T-helper 17 cell (primary cell): ENCODE measurements around the gene SIK3. TPM values are rescaled to one million over a fixed set of nuclear protein-coding genes. Genes with fewer than 3 reads are reported as not detected.

ENCODE experiments used
- ATAC-seq: fragments of 150-1000 bp; cut with Tn5 transposase; 2 replicates; pipeline ENCODE4 v1.10.0; 2021; ENCODE audit warnings: mild to moderate bottlenecking, moderate library complexity
- DNase-seq, 3 donors: peaks; one replicate each; pipeline versions ENCODE4 v3.0.0 to v3.0.0-alpha.2; 2020 to 2021
- H3K9me3 ChIP-seq: one replicate; pipeline ENCODE4 v1.7.0; 2013; ENCODE audit warnings: low read length, mild to moderate bottlenecking; ENCODE audit not compliant: control insufficient read depth, poor library complexity, severe bottlenecking
- H3K27ac Mint-ChIP-seq: one replicate; pipeline ENCODE4 v1.8.0; 2022; ENCODE audit warnings: mild to moderate bottlenecking, moderate library complexity, mixed read lengths
- H3K27me3 Mint-ChIP-seq: one replicate; pipeline ENCODE4 v1.8.0; 2022; ENCODE audit warnings: mixed read lengths
- H3K36me3 Mint-ChIP-seq: one replicate; pipeline ENCODE4 v1.8.0; 2022; ENCODE audit warnings: low read depth, mixed read lengths
- H3K4me1 Mint-ChIP-seq: one replicate; pipeline ENCODE4 v1.8.0; 2022; ENCODE audit warnings: mild to moderate bottlenecking, mixed read lengths
- H3K4me3 Mint-ChIP-seq: one replicate; pipeline ENCODE4 v1.8.0; 2022; ENCODE audit warnings: mild to moderate bottlenecking, moderate library complexity, mixed read lengths
- total RNA-seq, 4 donors: library from RNA in 2 of 4; stranded (reverse) in 2 of 4; gene quantifications; one replicate each; pipeline ENCODE4 v1.2.3 and lab custom pipeline; 2022 to 2026

The SIK3 gene
- total RNA-seq, 2 donors from 2014 or later, result 82.7 to 87.5 TPM

DNA sequence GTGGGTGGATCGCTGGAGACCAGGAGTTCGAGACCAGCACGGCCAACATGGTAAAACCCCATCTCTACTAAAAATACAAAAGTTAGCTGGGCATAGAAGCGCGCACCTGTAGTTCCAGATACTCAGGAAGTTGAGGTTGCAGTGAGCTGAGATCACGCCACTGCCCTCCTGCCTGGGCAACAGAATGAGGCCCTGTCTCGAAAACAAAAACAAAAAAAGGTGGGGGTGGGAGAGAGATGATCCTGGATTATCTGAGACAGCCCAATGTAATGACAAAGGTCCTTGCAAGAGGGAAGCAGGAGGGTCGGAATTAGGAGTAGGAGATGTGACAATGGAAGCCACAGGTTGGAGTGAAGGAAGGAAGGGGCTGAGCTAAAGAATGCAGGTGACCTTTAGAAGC is 173.2 kb downstream of the SIK3 start:
- no peaks in the 10 kb centered on the region for H3K9me3 ChIP-seq
- DNase-seq (no peak), ATAC-seq (peak; percentile 52)
- no peaks in the 10 kb centered on the region for H3K27me3 Mint-ChIP-seq
- H3K4me3 Mint-ChIP-seq, result peak overlapping the region; percentile 74
- H3K4me1 Mint-ChIP-seq, result peaks cover 45% of the 10 kb centered on the region
- H3K36me3 Mint-ChIP-seq, result peaks cover 9% of the 10 kb centered on the region
- peak overlapping the region; percentile 97 for H3K27ac Mint-ChIP-seq

DNA sequence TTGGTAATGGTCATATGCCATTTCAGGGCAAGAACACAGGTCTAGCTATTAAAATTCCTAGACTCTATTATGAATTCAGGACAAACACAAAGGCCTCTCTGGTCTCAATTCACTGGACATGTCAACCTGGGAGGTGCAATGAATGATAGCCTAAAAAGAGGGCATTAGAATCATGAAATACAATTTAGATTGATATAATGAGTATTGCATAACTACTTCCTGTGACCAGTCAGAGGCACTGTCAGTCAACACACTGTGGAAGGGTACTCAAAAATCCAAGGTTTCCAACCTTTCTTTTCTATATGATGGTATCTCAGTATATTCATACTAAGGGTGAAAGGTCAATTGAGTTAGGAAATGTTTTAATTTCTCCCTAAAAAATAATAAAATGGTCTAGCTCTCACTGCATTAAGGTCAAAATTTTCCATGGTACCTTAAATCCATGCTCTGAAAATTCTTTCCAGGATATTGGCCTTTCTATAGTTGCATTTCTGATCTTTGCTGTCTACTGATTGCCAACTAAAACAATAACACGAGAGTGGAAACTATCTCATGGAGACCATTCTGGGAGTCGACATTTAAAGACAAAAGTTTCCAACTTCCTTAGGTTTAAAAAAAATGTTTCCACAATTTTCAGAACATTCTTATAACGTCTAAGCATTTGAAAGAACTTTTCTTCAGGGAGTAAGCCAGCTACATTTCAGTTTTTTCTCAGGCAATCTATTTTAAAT is 179.1 kb downstream of the SIK3 start:
- H3K4me1 Mint-ChIP-seq, result peaks cover 16% of the 10 kb centered on the region

DNA sequence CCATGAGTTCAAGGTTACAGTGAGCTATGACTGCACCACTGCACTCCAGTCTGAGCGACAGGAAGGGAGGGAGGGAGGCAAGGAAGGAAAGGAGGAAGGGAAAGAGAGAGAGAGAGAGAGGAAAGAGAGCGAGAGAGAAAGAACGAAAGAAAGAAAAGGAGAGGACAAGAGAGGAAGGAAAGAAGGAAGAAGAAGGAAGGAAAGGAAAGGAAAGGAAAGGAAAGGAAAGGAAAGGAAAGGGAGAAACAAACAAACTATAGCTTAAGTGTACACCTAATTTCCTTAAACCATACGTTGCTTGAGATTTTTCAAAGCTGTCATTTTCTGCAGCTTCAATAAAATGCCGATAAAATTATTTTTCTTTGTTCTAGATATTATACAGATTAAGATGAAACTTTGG is 180.6 kb downstream of the SIK3 start:
- no peak for DNase-seq
- H3K4me3 Mint-ChIP-seq, result no peak overlapping the region
- H3K27ac Mint-ChIP-seq, result no peak overlapping the region
- H3K36me3 Mint-ChIP-seq, result peaks cover 6% of the 10 kb centered on the region
- no peaks in the 10 kb centered on the region for H3K9me3 ChIP-seq
- no peak for ATAC-seq
- H3K27me3 Mint-ChIP-seq, result no peaks in the 10 kb centered on the region
- peaks cover 20% of the 10 kb centered on the region for H3K4me1 Mint-ChIP-seq

More for the DNA sequence above, 179.1 kb downstream of the SIK3 start:
- DNase-seq (no peak), ATAC-seq (no peak)
- H3K9me3 ChIP-seq, result no peaks in the 10 kb centered on the region
- Mint-ChIP-seq H3K27ac (no peak overlapping the region), H3K36me3 (peaks cover 6% of the 10 kb centered on the region), H3K27me3 (no peaks in the 10 kb centered on the region), H3K4me3 (no peak overlapping the region)

DNA sequence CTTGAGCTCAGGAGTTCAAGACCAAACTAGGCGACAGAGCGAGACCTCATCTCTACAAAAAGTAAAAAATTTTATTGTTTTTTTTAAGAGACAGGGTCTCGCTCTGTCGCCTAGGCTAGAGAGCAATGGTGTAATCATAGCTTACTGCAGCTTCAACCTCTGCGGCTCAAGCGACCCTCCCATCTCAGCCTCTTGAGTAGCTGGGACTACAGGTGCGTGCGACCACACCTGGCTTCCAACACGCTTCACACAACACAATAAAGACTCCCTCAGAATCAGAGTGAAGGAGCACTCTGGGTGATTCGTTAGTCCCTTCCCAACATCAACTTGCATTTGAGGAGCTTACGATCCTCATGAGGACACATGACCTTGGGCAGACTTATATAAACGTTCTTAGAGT is 181.3 kb downstream of the SIK3 start:
- no peak for ATAC-seq
- Mint-ChIP-seq H3K4me3 (no peak overlapping the region), H3K27me3 (no peaks in the 10 kb centered on the region), H3K4me1 (peaks cover 20% of the 10 kb centered on the region), H3K27ac (no peak overlapping the region), H3K36me3 (peaks cover 9% of the 10 kb centered on the region)
- H3K9me3 ChIP-seq, result no peaks in the 10 kb centered on the region
- DNase-seq, result no peak

DNA sequence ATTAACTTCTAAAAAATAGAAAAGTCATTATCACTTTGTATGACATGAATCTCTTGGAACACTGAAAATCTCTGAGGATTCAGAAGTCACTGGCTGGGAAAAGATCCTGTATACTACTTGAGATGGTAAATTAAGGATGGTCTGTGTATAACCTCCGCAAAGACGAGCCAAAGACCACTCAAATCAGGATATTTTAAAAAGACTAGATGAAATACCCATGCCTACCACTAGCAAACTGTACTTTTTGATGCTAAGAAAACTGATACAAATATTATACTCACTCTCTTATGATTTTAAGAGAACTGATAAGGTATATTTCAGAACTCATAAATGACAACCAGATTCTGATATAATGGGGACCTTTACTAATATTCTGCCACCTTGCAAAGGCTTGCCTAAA is 182.2 kb downstream of the SIK3 start:
- DNase-seq (no peak), ATAC-seq (no peak)
- H3K36me3 Mint-ChIP-seq, result peaks cover 9% of the 10 kb centered on the region
- no peak overlapping the region for H3K27ac Mint-ChIP-seq
- no peaks in the 10 kb centered on the region for H3K9me3 ChIP-seq
- peaks cover 22% of the 10 kb centered on the region for H3K4me1 Mint-ChIP-seq
- H3K4me3 Mint-ChIP-seq, result no peak overlapping the region
- H3K27me3 Mint-ChIP-seq, result no peaks in the 10 kb centered on the region

DNA sequence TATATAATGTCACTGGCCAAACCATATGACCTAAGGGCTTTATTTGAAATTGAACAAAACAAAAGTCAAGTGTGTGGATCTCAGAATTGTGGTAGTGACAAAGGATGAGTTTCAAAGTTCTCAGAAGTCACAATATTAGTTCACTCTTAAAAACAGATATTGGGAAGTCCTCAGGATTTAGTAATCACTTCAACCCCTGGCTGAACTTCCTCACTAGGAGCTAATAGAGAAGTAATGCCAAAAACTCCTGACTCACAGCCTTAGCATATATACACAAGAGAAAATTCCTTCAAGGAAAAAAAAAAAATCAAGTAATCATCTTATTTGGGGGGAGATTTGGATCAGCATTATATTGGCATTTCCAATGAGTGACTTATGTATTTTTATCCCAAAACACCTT is 185.2 kb downstream of the SIK3 start:
- H3K4me3 Mint-ChIP-seq, result no peak overlapping the region
- peaks cover 16% of the 10 kb centered on the region for H3K4me1 Mint-ChIP-seq
- H3K27me3 Mint-ChIP-seq, result no peaks in the 10 kb centered on the region
- no peaks in the 10 kb centered on the region for H3K9me3 ChIP-seq
- H3K36me3 Mint-ChIP-seq, result peaks cover 5% of the 10 kb centered on the region
- DNase-seq (no peak), ATAC-seq (no peak)
- peak overlapping the region; percentile 67 for H3K27ac Mint-ChIP-seq

DNA sequence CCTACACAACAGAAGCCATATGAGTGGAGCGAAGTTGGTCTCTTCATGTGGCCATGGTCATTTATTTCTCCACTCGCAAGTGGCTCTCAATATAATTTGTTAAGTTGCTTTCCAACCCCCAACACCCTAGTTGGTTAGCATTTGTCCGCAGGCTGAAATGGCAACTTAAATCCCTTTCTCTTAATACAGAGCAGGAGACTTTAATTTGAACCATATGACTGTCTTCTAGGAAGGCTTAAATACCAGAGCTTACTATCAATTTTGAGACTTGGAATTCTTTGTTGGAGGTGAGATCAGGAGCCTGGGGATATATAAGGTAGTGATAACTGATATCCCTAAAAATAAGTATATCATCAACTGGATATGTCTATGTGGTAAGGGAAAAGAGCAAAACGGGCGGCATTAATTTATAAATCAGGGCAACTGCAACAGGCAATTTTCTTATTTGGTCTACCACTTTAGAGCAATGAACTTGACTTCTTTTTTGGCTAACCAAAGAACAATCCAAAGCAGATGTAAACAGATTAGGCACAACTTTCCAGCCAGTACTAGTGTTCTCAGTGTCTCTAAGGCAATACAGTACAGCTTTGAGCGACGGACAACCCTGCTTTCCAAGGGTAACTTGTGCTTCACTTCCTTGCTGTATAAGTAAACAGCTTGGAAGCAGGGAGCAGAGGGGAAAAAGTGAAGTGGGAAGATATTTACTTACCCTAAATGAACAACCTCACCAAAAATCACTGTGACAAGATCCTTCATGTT is 186.1 kb downstream of the SIK3 start:
- Mint-ChIP-seq H3K36me3 (peaks cover 5% of the 10 kb centered on the region), H3K4me3 (no peak overlapping the region), H3K27me3 (no peaks in the 10 kb centered on the region), H3K4me1 (peaks cover 17% of the 10 kb centered on the region), H3K27ac (no peak overlapping the region)
- ATAC-seq (no peak), DNase-seq (no peak)
- H3K9me3 ChIP-seq, result no peaks in the 10 kb centered on the region

DNA sequence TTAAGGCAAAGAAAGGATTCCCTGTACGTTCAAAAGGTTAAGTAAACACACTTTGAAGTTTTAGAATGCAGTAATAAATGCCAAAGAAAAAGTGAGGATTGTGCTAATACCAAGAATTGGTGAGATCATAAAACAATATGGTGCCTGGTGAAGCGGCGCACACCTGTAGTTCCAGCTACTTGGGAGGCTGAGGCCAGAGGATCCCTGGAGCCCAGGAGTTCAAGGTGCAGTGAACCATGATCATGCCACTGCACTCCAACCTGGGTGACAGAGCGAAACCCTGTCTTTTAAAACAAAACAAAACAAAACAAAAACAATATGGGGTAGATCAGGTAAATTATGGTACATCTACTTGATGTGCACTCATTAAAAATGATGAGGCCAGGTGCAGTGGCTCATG is 187.4 kb downstream of the SIK3 start:
- ATAC-seq (no peak), DNase-seq (no peak)
- Mint-ChIP-seq H3K27ac (peak overlapping the region; percentile 2), H3K4me3 (no peak overlapping the region), H3K36me3 (peaks cover 10% of the 10 kb centered on the region), H3K27me3 (no peaks in the 10 kb centered on the region), H3K4me1 (peaks cover 23% of the 10 kb centered on the region)
- H3K9me3 ChIP-seq, result no peaks in the 10 kb centered on the region

DNA sequence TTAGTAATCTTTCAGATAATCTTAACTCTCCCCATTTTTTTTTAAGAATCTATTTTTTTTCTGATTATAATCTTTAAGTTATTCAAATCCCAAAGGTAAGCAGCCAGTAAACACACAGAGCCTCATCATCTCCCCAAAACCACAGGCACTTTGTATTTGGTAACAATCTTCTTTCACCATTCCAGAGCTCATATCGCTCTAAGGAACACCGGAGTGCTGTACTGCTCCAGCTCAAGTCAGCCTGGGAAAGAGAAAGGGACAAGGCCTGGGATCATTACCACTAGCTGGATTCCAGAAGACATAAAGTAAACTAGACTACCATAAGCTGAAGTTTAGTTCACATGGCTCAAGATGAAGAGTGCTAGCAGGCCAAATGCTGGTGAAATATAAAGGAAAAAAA is 187.8 kb downstream of the SIK3 start:
- H3K36me3 Mint-ChIP-seq, result peaks cover 11% of the 10 kb centered on the region
- H3K27ac Mint-ChIP-seq, result peak overlapping the region; percentile 2
- peaks cover 24% of the 10 kb centered on the region for H3K4me1 Mint-ChIP-seq
- no peak for DNase-seq
- no peaks in the 10 kb centered on the region for H3K9me3 ChIP-seq
- H3K4me3 Mint-ChIP-seq, result no peak overlapping the region
- no peaks in the 10 kb centered on the region for H3K27me3 Mint-ChIP-seq
- no peak for ATAC-seq

DNA sequence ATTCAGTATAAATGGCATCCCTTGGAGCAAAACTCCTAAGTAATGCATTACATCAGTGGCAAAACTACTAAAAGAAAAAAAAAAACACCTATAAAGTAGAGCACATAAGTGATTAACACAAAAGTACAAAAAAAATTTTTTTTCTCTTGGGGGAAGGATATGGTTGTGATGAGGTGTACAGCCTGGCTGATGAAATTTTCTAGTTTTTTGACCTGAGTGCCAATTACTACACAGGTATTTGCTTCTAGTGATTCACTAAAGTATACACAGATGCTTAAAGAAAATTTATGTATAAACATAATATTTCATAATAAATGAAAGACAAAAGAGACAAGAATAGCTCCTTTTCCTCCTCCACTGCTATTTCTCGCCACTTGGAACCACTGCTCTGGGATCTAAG is 189.0 kb downstream of the SIK3 start:
- Mint-ChIP-seq H3K27ac (no peak overlapping the region), H3K36me3 (peaks cover 11% of the 10 kb centered on the region), H3K4me3 (no peak overlapping the region), H3K4me1 (peaks cover 24% of the 10 kb centered on the region), H3K27me3 (no peaks in the 10 kb centered on the region)
- DNase-seq (no peak), ATAC-seq (no peak)
- no peaks in the 10 kb centered on the region for H3K9me3 ChIP-seq

DNA sequence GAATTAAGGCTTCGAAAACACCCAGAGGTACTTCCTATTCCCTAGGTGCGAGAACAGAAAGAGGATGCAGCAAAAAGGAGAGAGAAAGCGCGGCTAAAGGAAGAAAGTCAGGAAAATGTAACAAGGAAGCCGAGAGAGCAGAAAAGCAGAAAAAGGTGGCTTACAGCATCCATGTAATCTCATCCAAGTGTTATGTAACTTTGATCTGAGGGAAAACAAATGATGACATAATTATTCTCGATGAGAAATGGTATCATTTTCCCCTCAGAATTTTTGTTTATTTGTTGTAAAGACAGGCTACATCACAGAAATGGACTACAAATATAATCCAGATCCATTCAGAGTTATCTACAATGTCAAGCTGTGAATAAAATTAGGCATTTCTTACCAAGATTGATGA is 191.7 kb downstream of the SIK3 start:
- no peak overlapping the region for H3K4me3 Mint-ChIP-seq
- no peaks in the 10 kb centered on the region for H3K9me3 ChIP-seq
- DNase-seq (no peak), ATAC-seq (no peak)
- no peak overlapping the region for H3K27ac Mint-ChIP-seq
- peaks cover 39% of the 10 kb centered on the region for H3K4me1 Mint-ChIP-seq
- H3K36me3 Mint-ChIP-seq, result peaks cover 13% of the 10 kb centered on the region
- no peaks in the 10 kb centered on the region for H3K27me3 Mint-ChIP-seq

DNA sequence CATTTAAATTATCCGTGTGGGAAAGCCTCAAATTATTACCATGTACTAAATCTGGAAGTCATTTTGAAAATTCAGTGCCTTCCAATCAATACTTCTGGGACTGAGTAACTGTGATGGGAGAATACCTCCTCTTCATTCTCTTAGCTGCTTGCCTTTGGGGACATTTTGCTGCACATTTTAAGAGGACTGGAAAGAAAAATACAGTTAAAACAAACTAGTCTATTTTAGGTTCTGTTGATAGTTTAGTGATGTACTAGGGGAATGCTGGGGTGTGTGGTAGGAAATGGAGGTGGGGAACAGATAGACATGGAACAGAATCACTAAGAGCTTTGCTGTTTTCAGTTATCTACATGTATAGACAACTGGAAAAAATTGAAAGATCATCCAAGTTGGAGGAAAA is 195.1 kb downstream of the SIK3 start:
- peaks cover 15% of the 10 kb centered on the region for H3K36me3 Mint-ChIP-seq
- ATAC-seq (no peak), DNase-seq (no peak)
- H3K27me3 Mint-ChIP-seq, result no peaks in the 10 kb centered on the region
- no peaks in the 10 kb centered on the region for H3K9me3 ChIP-seq
- H3K4me1 Mint-ChIP-seq, result peaks cover 34% of the 10 kb centered on the region
- peak overlapping the region; percentile 58 for H3K4me3 Mint-ChIP-seq
- peak overlapping the region; percentile 81 for H3K27ac Mint-ChIP-seq

DNA sequence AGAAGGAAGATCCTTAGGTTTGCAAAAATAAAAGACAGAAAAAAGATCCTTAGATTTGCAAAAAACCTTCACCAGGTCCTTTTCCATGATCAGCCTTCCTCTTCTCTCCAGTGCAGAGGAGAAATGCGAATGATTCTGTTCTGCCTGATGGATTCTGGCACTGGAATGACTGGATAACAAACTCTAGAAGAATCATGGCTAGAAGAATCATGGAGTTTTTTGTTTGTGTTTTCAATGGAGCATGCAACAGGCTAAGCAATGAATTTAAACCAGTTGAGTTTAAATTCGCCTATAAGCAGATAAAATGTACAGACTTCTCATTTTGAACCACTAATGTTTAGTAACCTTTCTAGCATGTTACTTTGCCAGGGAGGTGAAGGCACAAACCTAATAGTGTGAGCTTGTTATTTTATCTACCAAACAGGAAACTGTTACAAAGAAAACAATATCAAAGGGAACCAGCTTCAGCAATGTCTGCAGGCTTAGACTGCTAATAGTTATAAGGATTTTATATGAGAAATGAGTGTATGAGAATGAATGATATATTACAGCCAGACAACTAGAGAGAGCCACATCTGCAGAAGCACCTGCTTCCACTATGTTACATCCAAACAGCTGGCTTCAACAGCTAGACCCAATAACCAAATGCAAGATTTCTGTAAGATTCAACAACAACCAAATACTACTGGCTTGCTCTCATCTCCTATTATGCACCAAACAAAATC is 196.1 kb downstream of the SIK3 start:
- peaks cover 33% of the 10 kb centered on the region for H3K4me1 Mint-ChIP-seq
- H3K4me3 Mint-ChIP-seq, result no peak overlapping the region
- no peaks in the 10 kb centered on the region for H3K9me3 ChIP-seq
- no peaks in the 10 kb centered on the region for H3K27me3 Mint-ChIP-seq
- H3K27ac Mint-ChIP-seq, result peak overlapping the region; percentile 81
- DNase-seq (no peak), ATAC-seq (peak; percentile 48)
- peaks cover 15% of the 10 kb centered on the region for H3K36me3 Mint-ChIP-seq
